Activated naive CD4-positive, alpha-beta T cell treated with anti-CD3 and anti-CD28 coated beads, Interleukin-2, amount 10 ng/mL, durations not matched to agents 7 days and 5 days (primary cell): ENCODE data around the gene PRDM15.

ENCODE experiments used
- CTCF ChIA-PET: fragments of 350-600 bp; sonication (Branson Sonifier 250); formaldehyde crosslinking; loops from one replicate; lab custom pipeline; 2021; ENCODE audit warnings: antibody characterized with exemption; lab: Charles Lee
- DNase-seq: peaks from one replicate; pipeline ENCODE4 v3.0.0-alpha.2; 2020
- H3K27ac Mint-ChIP-seq: one replicate; pipeline ENCODE4 v1.8.0; 2021; ENCODE audit warnings: mild to moderate bottlenecking, moderate library complexity, mixed read lengths
- H3K27me3 Mint-ChIP-seq: one replicate; pipeline ENCODE4 v1.8.0; 2021; ENCODE audit warnings: mild to moderate bottlenecking, mixed read lengths
- H3K36me3 Mint-ChIP-seq: one replicate; pipeline ENCODE4 v1.8.0; 2021; ENCODE audit warnings: mixed read lengths
- H3K4me1 Mint-ChIP-seq: one replicate; pipeline ENCODE4 v1.8.0; 2021; ENCODE audit warnings: mixed read lengths
- H3K4me3 Mint-ChIP-seq: one replicate; pipeline ENCODE4 v1.8.0; 2021; ENCODE audit warnings: mild to moderate bottlenecking, moderate library complexity, mixed read lengths
- H3K9me3 Mint-ChIP-seq: one replicate; pipeline ENCODE4 v1.8.0; 2021; ENCODE audit warnings: mixed read lengths

Gene PRDM15

GRCh38 chr21:41753006-41753898, 125.9 kb downstream of the PRDM15 start:
- H3K4me1 Mint-ChIP-seq = no peaks in the 10 kb centered on the region
- no peak for DNase-seq
- H3K9me3 Mint-ChIP-seq = no peaks in the 10 kb centered on the region
- CTCF ChIA-PET = no interaction called here
- H3K27me3 Mint-ChIP-seq = peaks cover 17% of the 10 kb centered on the region
- no peak overlapping the region for H3K4me3 Mint-ChIP-seq
- no peak overlapping the region for H3K27ac Mint-ChIP-seq
- H3K36me3 Mint-ChIP-seq = no peaks in the 10 kb centered on the region

GRCh38 chr21:41752231-41752681, 126.9 kb downstream of the PRDM15 start:
- Mint-ChIP-seq H3K27me3 (peaks cover 17% of the 10 kb centered on the region), H3K9me3 (no peaks in the 10 kb centered on the region), H3K36me3 (no peaks in the 10 kb centered on the region), H3K4me1 (no peaks in the 10 kb centered on the region), H3K4me3 (no peak overlapping the region), H3K27ac (no peak overlapping the region)
- CTCF ChIA-PET = no interaction called here
- no peak for DNase-seq

GRCh38 chr21:41751611-41752011, 127.5 kb downstream of the PRDM15 start:
- H3K27ac Mint-ChIP-seq = no peak overlapping the region
- CTCF ChIA-PET = no interaction called here
- no peak for DNase-seq
- no peaks in the 10 kb centered on the region for H3K9me3 Mint-ChIP-seq
- no peaks in the 10 kb centered on the region for H3K36me3 Mint-ChIP-seq
- no peaks in the 10 kb centered on the region for H3K4me1 Mint-ChIP-seq
- H3K27me3 Mint-ChIP-seq = peaks cover 17% of the 10 kb centered on the region
- no peak overlapping the region for H3K4me3 Mint-ChIP-seq

GRCh38 chr21:41750532-41751151, 128.5 kb downstream of the PRDM15 start:
- no peak overlapping the region for H3K4me3 Mint-ChIP-seq
- peaks cover 17% of the 10 kb centered on the region for H3K27me3 Mint-ChIP-seq
- no peak overlapping the region for H3K27ac Mint-ChIP-seq
- no peak for DNase-seq
- H3K36me3 Mint-ChIP-seq = no peaks in the 10 kb centered on the region
- CTCF ChIA-PET = no interaction called here
- no peaks in the 10 kb centered on the region for H3K4me1 Mint-ChIP-seq
- no peaks in the 10 kb centered on the region for H3K9me3 Mint-ChIP-seq

GRCh38 chr21:41750051-41750450, 129.1 kb downstream of the PRDM15 start:
- Mint-ChIP-seq H3K9me3 (no peaks in the 10 kb centered on the region), H3K27ac (no peak overlapping the region), H3K36me3 (no peaks in the 10 kb centered on the region), H3K27me3 (peaks cover 17% of the 10 kb centered on the region), H3K4me1 (no peaks in the 10 kb centered on the region), H3K4me3 (no peak overlapping the region)
- CTCF ChIA-PET = no interaction called here
- DNase-seq = no peak

GRCh38 chr21:41749286-41749685, 129.9 kb downstream of the PRDM15 start:
- Mint-ChIP-seq H3K4me3 (no peak overlapping the region), H3K4me1 (no peaks in the 10 kb centered on the region), H3K9me3 (no peaks in the 10 kb centered on the region), H3K27me3 (peaks cover 15% of the 10 kb centered on the region), H3K36me3 (no peaks in the 10 kb centered on the region), H3K27ac (no peak overlapping the region)
- DNase-seq = no peak
- CTCF ChIA-PET = no interaction called here
